Gastroesophageal sphincter (tissue), 3 donors: ENCODE results near the gene EPC1.

ENCODE experiments used
- CTCF ChIP-seq, 4 experiments: fragments of 200-600 bp in 2 of 4; fragments of 450-650 bp in 2 of 4; sonication (generic) in 1 of 4; IDR thresholded peaks; one replicate each; pipeline ENCODE4 v1.5.1; 2017 to 2019; ENCODE audit warnings: antibody characterized with exemption in 4 of 4, mild to moderate bottlenecking in 2 of 4, moderate library complexity in 2 of 4
- EP300 ChIP-seq: sonication (generic); formaldehyde crosslinking; IDR thresholded peaks from one replicate; pipeline ENCODE4 v1.6.1; 2017; ENCODE audit warnings: antibody characterized with exemption, mild to moderate bottlenecking
- POLR2A ChIP-seq, 2 donors: fragments of 450-650 bp; IDR thresholded peaks; one replicate each; pipeline ENCODE4 v1.6.1; 2017; ENCODE audit warnings: antibody characterized with exemption in 2 of 2, mild to moderate bottlenecking in 2 of 2, moderate library complexity in 1 of 2

GRCh38 chr10:32259551-32259950, 87.4 kb downstream of the EPC1 start:
- TF ChIP-seq POLR2A (IDR thresholded peaks at IDR 0.05) (no peak), CTCF (IDR thresholded peaks at IDR 0.05) (no peak), EP300 (no peak)
